K562 (cell line): ENCODE results near the gene ELMO3. TPM values are rescaled to one million over a fixed set of nuclear protein-coding genes. Genes with fewer than 3 reads are reported as not detected.

Experiments used
- EHMT2 ChIP-seq: fragments of 450-650 bp; IDR thresholded peaks from 2 replicates; pipeline ENCODE4 v1.6.1; 2018; ENCODE audit warnings: antibody characterized with exemption
- ETV6 ChIP-seq, 3 experiments: fragments of 150-350 bp in 1 of 3; sonication (generic) in 1 of 3; formaldehyde crosslinking in 1 of 3; IDR thresholded peaks; 2 replicates each; pipeline versions ENCODE4 v1.6.1 to v1.8.0; 2014 to 2022; ENCODE audit warnings: borderline replicate concordance in 2 of 3, low read depth in 2 of 3, antibody characterized with exemption in 1 of 3, low read length in 1 of 3, mild to moderate bottlenecking in 1 of 3, missing genetic modification reagents in 1 of 3
- KLF6 ChIP-seq: fragments of 250-450 bp; sonication (Bioruptor Pico); IDR thresholded peaks from 2 replicates; pipeline ENCODE4 v1.4.0; 2020; ENCODE audit warnings: mild to moderate bottlenecking, moderate library complexity, borderline replicate concordance
- PREB ChIP-seq: sonication (generic); formaldehyde crosslinking; IDR thresholded peaks from 2 replicates; pipeline ENCODE4 v1.8.1; 2023; ENCODE audit warnings: mild to moderate bottlenecking, missing genetic modification reagents
- RBM14 ChIP-seq: fragments of 200-400 bp; formaldehyde crosslinking; IDR thresholded peaks from 2 replicates; pipeline ENCODE4 v1.6.1; 2018; ENCODE audit warnings: low read depth, mild to moderate bottlenecking, low read length, moderate library complexity, borderline replicate concordance; ENCODE audit not compliant: insufficient read depth
- ZEB2 ChIP-seq: fragments of 450-650 bp; IDR thresholded peaks from 2 replicates; pipeline ENCODE4 v1.6.1; 2016
- ZNF592 ChIP-seq: fragments of 450-650 bp; IDR thresholded peaks from 2 replicates; pipeline ENCODE4 v1.6.1; 2017; ENCODE audit warnings: antibody characterized with exemption, mild to moderate bottlenecking
- ZNF75A ChIP-seq: fragments of 450-650 bp; formaldehyde crosslinking; IDR thresholded peaks from 2 replicates; pipeline ENCODE4 v1.4.0; 2020; ENCODE audit warnings: mild to moderate bottlenecking
- polyA plus RNA-seq, 8 experiments: library from polyadenylated mRNA; depleted of rRNA in 4 of 8; stranded (reverse) in 5 of 8; unstranded in 3 of 8; fragments of >200 nt; fragmentation: Nextera tagmentation in 2 of 8; fragmentation: Illumina TruSeq in 1 of 8; extraction: Ambion mirVana in 2 of 8; extraction: Trizol in 1 of 8; gene quantifications; 2 replicates each; pipeline versions ENCODE4 v1.2.1 to v1.2.3, GENCODE V29; 2011 to 2014; ENCODE audit warnings: inconsistent platforms in 1 of 8, missing spikeins in 1 of 8
- total RNA-seq, 7 experiments: library from RNA; depleted of rRNA in 6 of 7; stranded (reverse); fragments of >200 nt in 6 of 7; fragmentation: Illumina TruSeq in 2 of 7; extraction: Trizol in 2 of 7; gene quantifications; 2 replicates each; pipeline versions ENCODE4 v1.2.1 to v1.2.3, GENCODE V29; 2011 to 2021; ENCODE audit warnings: low replicate concordance in 1 of 7
- TF ChIP-seq, protein P1 (sequence below): fragments of 450-650 bp; formaldehyde crosslinking; IDR thresholded peaks from 2 replicates; pipeline ENCODE4 v1.4.0; 2020; ENCODE audit warnings: mild to moderate bottlenecking
- TF ChIP-seq, protein P2 (sequence below): fragments of 450-650 bp; IDR thresholded peaks from 2 replicates; pipeline ENCODE4 v1.6.1; 2017; ENCODE audit warnings: mild to moderate bottlenecking, moderate library complexity

The ELMO3 gene
- total and polyA plus RNA-seq, 9 of the 15 experiments (the other 6 are each of a cell fraction or from before 2014, with no cell fraction given): 0.04 to 5.1 (median 1.5) TPM

- no peak for TF ChIP-seq RBM14
- TF ChIP-seq ZNF75A (CRISPR knock-in tag): no peak
- TF ChIP-seq, protein P1, sequence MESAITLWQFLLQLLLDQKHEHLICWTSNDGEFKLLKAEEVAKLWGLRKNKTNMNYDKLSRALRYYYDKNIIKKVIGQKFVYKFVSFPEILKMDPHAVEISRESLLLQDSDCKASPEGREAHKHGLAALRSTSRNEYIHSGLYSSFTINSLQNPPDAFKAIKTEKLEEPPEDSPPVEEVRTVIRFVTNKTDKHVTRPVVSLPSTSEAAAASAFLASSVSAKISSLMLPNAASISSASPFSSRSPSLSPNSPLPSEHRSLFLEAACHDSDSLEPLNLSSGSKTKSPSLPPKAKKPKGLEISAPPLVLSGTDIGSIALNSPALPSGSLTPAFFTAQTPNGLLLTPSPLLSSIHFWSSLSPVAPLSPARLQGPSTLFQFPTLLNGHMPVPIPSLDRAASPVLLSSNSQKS (CRISPR knock-in tag): no peak
- no peak for TF ChIP-seq ETV6 (IDR thresholded peaks at IDR 0.05; ENCODE audit: borderline replicate concordance in 1 of 2, low read depth in 2 of 2, low read length in 1 of 2)
- no peak for TF ChIP-seq ETV6 (CRISPR knock-in tag; IDR thresholded peaks at IDR 0.05; ENCODE audit: borderline replicate concordance)
- TF ChIP-seq, protein P2, sequence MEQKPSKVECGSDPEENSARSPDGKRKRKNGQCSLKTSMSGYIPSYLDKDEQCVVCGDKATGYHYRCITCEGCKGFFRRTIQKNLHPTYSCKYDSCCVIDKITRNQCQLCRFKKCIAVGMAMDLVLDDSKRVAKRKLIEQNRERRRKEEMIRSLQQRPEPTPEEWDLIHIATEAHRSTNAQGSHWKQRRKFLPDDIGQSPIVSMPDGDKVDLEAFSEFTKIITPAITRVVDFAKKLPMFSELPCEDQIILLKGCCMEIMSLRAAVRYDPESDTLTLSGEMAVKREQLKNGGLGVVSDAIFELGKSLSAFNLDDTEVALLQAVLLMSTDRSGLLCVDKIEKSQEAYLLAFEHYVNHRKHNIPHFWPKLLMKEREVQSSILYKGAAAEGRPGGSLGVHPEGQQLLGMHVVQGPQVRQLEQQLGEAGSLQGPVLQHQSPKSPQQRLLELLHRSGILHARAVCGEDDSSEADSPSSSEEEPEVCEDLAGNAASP: no peak
- no peak for TF ChIP-seq PREB (CRISPR knock-in tag)
- TF ChIP-seq EHMT2: no peak
- no peak for TF ChIP-seq ZNF592
- TF ChIP-seq KLF6 (CRISPR knock-in tag): no peak
- no peak for TF ChIP-seq ZEB2
Observed at GRCh38 chr16:67192781-67193361, 6.1 kb upstream of the ELMO3 start (continued).
